HG03469 (cell line): ENCODE data around the gene PIEZO1.
"Not testable (repeated sequence)": the region's sequence is repeated elsewhere in the genome, so short reads cannot be mapped to it uniquely, and the experiment has no call there.

Source experiments
- ATAC-seq: cut with Tn5 transposase; IDR thresholded peaks from one replicate; pipeline ENCODE4 v1.9.1; 2021; ENCODE audit warnings: mild to moderate bottlenecking, moderate library complexity, moderate number of reproducible peaks; ENCODE audit not compliant: unreplicated experiment

PIEZO1 gene

GRCh38 chr16:88785106-88785924 lies at the start of gene PIEZO1:
TSS of gene PIEZO1 (minus strand) at chr16:88785220. CDS start at chr16:88784964, 256 bp downstream.
- no peak for ATAC-seq

- no peak for ATAC-seq
These were observed 49.6 kb upstream of the PIEZO1 start for GRCh38 chr16:88834670-88835069.

GRCh38 chr16:88833086-88833485 lies 48.1 kb upstream of the PIEZO1 start:
- ATAC-seq, result no peak

GRCh38 chr16:88831838-88832237 lies 46.8 kb upstream of the PIEZO1 start:
- ATAC-seq, result no peak

- ATAC-seq, result no peak
These were observed 45.8 kb upstream of the PIEZO1 start for GRCh38 chr16:88830783-88831182.

- ATAC-seq, result no peak
These were observed 45.2 kb upstream of the PIEZO1 start for GRCh38 chr16:88830258-88830657.

GRCh38 chr16:88828711-88829110 lies 43.7 kb upstream of the PIEZO1 start:
- no peak for ATAC-seq

GRCh38 chr16:88827727-88828126 lies 42.7 kb upstream of the PIEZO1 start:
- ATAC-seq, result no peak

- ATAC-seq, result no peak
These were observed 41.2 kb upstream of the PIEZO1 start for GRCh38 chr16:88826070-88826840.

GRCh38 chr16:88825146-88825545 lies 40.1 kb upstream of the PIEZO1 start:
- no peak for ATAC-seq

GRCh38 chr16:88824256-88825077 lies 39.4 kb upstream of the PIEZO1 start:
- ATAC-seq, result no peak

GRCh38 chr16:88823646-88824045 lies 38.6 kb upstream of the PIEZO1 start:
- ATAC-seq, result not testable (repeated sequence)

GRCh38 chr16:88822281-88823040 lies 37.4 kb upstream of the PIEZO1 start:
- ATAC-seq, result no peak

GRCh38 chr16:88821168-88821850 lies 36.3 kb upstream of the PIEZO1 start:
- no peak for ATAC-seq

GRCh38 chr16:88820385-88821025 lies 35.5 kb upstream of the PIEZO1 start:
- ATAC-seq, result no peak

- no peak for ATAC-seq
These were observed 34.1 kb upstream of the PIEZO1 start for GRCh38 chr16:88819126-88819525.

GRCh38 chr16:88818575-88818874 lies 33.5 kb upstream of the PIEZO1 start:
- ATAC-seq, result no peak

- no peak for ATAC-seq
These were observed 33.0 kb upstream of the PIEZO1 start for GRCh38 chr16:88817785-88818574.
